Peyer's patch (tissue), 4 donors: Measurements from ENCODE around the gene PGLYRP4.

Experiments used
- POLR2A ChIP-seq, 2 donors: fragments of 450-650 bp; IDR thresholded peaks; one replicate each; pipeline ENCODE4 v1.5.1; 2017; ENCODE audit warnings: antibody characterized with exemption in 2 of 2, mild to moderate bottlenecking in 2 of 2, moderate library complexity in 2 of 2
- TF ChIP-seq, protein P1 (sequence below), 6 experiments: fragments of 450-650 bp in 4 of 6; fragments of 200-600 bp in 2 of 6; sonication (generic) in 1 of 6; IDR thresholded peaks; one replicate each; pipeline ENCODE4 v1.5.1; 2017 to 2019; ENCODE audit warnings: antibody characterized with exemption in 6 of 6, mild to moderate bottlenecking in 3 of 6, moderate library complexity in 1 of 6

DNA sequence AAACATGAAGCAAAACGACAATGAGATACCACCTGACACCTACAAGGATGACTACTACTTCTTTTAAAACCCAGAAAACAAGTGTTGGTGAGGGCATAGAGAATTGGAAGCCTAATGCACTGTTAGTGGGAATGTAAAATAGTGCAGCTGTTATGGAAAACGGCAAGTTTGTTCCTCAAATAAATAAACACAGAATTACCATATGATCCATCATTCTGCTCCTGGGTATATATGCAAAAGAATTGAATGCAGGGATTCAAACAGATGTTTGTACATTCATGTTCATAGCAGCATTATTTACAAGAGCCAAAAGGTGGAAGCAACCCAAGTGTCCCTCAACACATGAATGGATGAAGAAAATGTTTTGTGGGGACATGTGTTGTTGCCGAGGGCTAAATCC lies 43.6 kb upstream of the PGLYRP4 start:
- TF ChIP-seq, protein P1, sequence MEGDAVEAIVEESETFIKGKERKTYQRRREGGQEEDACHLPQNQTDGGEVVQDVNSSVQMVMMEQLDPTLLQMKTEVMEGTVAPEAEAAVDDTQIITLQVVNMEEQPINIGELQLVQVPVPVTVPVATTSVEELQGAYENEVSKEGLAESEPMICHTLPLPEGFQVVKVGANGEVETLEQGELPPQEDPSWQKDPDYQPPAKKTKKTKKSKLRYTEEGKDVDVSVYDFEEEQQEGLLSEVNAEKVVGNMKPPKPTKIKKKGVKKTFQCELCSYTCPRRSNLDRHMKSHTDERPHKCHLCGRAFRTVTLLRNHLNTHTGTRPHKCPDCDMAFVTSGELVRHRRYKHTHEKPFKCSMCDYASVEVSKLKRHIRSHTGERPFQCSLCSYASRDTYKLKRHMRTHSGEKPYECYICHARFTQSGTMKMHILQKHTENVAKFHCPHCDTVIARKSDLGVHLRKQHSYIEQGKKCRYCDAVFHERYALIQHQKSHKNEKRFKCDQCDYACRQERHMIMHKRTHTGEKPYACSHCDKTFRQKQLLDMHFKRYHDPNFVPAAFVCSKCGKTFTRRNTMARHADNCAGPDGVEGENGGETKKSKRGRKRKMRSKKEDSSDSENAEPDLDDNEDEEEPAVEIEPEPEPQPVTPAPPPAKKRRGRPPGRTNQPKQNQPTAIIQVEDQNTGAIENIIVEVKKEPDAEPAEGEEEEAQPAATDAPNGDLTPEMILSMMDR (IDR thresholded peaks at IDR 0.05) = no peak
- TF ChIP-seq POLR2A (IDR thresholded peaks at IDR 0.05) = no peak
